Measurements from ENCODE around the gene IKZF5. TPM values are rescaled to one million over a fixed set of nuclear protein-coding genes. Genes with fewer than 3 reads are reported as not detected.

Gene IKZF5
- total RNA-seq, 4 donors from 2014 or later: 4.3 to 11.0 (median 7.7) TPM

DNA sequence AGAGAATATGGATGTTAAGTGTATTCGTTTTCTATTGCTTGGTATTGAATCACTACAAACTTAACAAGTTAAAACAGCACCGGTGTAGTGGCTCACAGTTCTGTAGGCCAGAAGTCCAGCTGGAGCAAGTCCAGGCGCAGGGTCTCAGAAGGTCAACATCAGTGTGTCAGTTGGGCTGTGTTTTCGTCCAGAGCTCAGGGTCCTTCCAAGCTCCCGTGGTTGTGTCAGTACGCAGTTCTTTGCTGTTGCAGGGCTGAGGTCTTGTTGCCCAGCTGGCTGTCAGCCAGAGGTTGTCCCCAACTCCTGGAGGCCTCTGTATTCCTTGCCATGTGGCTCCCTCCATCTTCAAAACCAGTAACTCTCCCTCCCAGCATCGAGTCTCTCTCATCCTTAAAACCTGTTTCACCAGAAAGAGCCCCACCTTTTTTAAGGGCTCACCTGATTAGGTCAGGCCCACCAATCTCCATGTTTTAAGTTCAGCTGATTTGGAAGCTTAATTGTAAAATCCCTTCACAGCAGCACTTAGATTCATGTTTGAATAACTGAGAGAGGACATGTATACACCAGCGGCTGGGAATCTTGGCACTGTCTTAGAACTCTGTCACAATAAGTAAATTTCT lies 27.0 kb upstream of the IKZF5 start:
- intact Hi-C loops (cut with DNase I; ENCODE audit: low total_unique reads): no loop called here
- TF ChIP-seq, protein P1, sequence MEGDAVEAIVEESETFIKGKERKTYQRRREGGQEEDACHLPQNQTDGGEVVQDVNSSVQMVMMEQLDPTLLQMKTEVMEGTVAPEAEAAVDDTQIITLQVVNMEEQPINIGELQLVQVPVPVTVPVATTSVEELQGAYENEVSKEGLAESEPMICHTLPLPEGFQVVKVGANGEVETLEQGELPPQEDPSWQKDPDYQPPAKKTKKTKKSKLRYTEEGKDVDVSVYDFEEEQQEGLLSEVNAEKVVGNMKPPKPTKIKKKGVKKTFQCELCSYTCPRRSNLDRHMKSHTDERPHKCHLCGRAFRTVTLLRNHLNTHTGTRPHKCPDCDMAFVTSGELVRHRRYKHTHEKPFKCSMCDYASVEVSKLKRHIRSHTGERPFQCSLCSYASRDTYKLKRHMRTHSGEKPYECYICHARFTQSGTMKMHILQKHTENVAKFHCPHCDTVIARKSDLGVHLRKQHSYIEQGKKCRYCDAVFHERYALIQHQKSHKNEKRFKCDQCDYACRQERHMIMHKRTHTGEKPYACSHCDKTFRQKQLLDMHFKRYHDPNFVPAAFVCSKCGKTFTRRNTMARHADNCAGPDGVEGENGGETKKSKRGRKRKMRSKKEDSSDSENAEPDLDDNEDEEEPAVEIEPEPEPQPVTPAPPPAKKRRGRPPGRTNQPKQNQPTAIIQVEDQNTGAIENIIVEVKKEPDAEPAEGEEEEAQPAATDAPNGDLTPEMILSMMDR (IDR thresholded peaks at IDR 0.05 in 4 of 5, conservative IDR thresholded peaks at IDR 0.05 in 1 of 5): no peak
- TF ChIP-seq POLR2A (IDR thresholded peaks at IDR 0.05): no peak
- Histone ChIP-seq H3K27ac (no peak overlapping the region), H3K4me1 (peaks cover 0 to 3% of the 10 kb centered on the region in 2 donors), H3K36me3 (peaks cover 0 to 16% of the 10 kb centered on the region in 2 donors), H3K9me3 (no peaks in the 10 kb centered on the region), H3K27me3 (no peaks in the 10 kb centered on the region), H3K4me3 (no peak overlapping the region)
- in situ Hi-C loops (cut with MboI; ENCODE audit: low sequenced_read_pairs in 4 of 4): no loop called here
- DNase-seq: no peak
- ATAC-seq: no peak

DNA sequence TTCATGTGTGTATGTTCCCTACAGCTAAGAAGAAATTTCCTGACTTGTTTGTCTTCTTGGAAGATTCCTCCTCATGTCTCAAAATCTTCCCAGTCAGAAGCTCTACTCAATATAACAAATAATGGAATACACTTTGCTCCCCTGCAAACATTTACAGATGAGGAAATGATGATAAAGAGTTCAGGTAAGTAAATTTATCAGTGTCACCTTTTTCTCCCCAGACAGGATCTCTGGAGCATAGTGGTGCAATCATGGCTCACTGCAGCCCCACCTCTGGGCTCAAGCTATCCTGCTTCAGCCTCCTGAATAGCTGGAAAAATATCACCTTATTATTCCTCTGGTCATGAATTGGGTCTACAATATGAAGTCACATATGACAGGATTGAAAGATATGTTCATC lies 25.7 kb upstream of the IKZF5 start:
- no peaks in the 10 kb centered on the region for H3K27me3 ChIP-seq
- no peaks in the 10 kb centered on the region for H3K9me3 ChIP-seq
- H3K27ac ChIP-seq: no peak overlapping the region
- H3K4me3 ChIP-seq: no peak overlapping the region
- no peak for DNase-seq
- intact Hi-C loops (cut with DNase I; ENCODE audit: low total_unique reads): no loop called here
- TF ChIP-seq, protein P1 (IDR thresholded peaks at IDR 0.05 in 4 of 5, conservative IDR thresholded peaks at IDR 0.05 in 1 of 5): no peak
- TF ChIP-seq POLR2A (IDR thresholded peaks at IDR 0.05): no peak
- no peak for ATAC-seq
- peaks cover 0 to 16% of the 10 kb centered on the region in 2 donors for H3K36me3 ChIP-seq
- no peaks in the 10 kb centered on the region for H3K4me1 ChIP-seq
- in situ Hi-C loops (cut with MboI; ENCODE audit: low sequenced_read_pairs in 4 of 4): no loop called here

GRCh38 chr10:123031124-123031523 lies 22.5 kb upstream of the IKZF5 start:
- no peaks in the 10 kb centered on the region for H3K27me3 ChIP-seq
- peaks cover 0 to 6% of the 10 kb centered on the region in 2 donors for H3K36me3 ChIP-seq
- no peak overlapping the region for H3K4me3 ChIP-seq
- DNase-seq (no peak), ATAC-seq (no peak)
- intact Hi-C loops (cut with DNase I; ENCODE audit: low total_unique reads): no loop called here
- in situ Hi-C loops (cut with MboI; ENCODE audit: low sequenced_read_pairs in 4 of 4): no loop called here
- H3K27ac ChIP-seq: no peak overlapping the region
- H3K4me1 ChIP-seq: no peaks in the 10 kb centered on the region
- H3K9me3 ChIP-seq: no peaks in the 10 kb centered on the region
- TF ChIP-seq POLR2A (IDR thresholded peaks at IDR 0.05): no peak
- TF ChIP-seq, protein P1 (IDR thresholded peaks at IDR 0.05 in 4 of 5, conservative IDR thresholded peaks at IDR 0.05 in 1 of 5): no peak

DNA sequence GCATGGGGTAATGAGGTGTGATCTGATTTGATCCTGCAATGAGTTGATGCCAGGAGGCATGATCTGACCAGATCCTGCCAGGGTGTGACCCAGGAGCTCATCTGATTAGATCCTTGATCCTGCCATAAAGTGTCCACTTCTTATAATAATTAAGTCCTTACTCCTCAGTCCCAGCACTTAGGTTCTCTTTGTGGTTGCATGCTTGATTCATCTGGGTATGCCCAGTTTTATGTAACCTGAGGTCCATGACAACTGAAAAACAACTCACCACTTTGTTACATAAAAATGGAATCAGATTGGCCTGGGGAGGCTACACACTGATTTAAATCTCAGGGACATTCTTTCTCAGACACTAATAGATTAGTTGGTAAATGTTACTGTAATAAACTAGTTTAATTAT lies 19.3 kb upstream of the IKZF5 start:
- in situ Hi-C loops (cut with MboI; ENCODE audit: low sequenced_read_pairs in 4 of 4): no loop called here

More for the DNA sequence above, 19.3 kb upstream of the IKZF5 start:
- Histone ChIP-seq H3K4me1 (no peaks in the 10 kb centered on the region), H3K4me3 (no peak overlapping the region), H3K9me3 (no peaks in the 10 kb centered on the region), H3K36me3 (no peaks in the 10 kb centered on the region), H3K27me3 (no peaks in the 10 kb centered on the region), H3K27ac (no peak overlapping the region)
- DNase-seq (no peak), ATAC-seq (no peak)
- intact Hi-C loops (cut with DNase I; ENCODE audit: low total_unique reads): no loop called here
- TF ChIP-seq, protein P1 (IDR thresholded peaks at IDR 0.05 in 4 of 5, conservative IDR thresholded peaks at IDR 0.05 in 1 of 5): no peak
- no peak for TF ChIP-seq POLR2A (IDR thresholded peaks at IDR 0.05)

Data from gastrocnemius medialis (tissue), 4 donors.